Tibial nerve (tissue), 4 donors: ENCODE measurements around the gene KCNH2. TPM values are rescaled to one million over a fixed set of nuclear protein-coding genes. Genes with fewer than 3 reads are reported as not detected.

Experiments used
- DNase-seq, 2 donors: peaks; one replicate each; pipeline ENCODE4 v3.0.0-alpha.2; 2019; ENCODE audit warnings: low spot score in 2 of 2
- H3K27ac ChIP-seq, 4 donors: fragments of 200-600 bp; sonication (generic) in 3 of 4; one replicate each; pipeline ENCODE4 v1.5.1; 2017 to 2019; ENCODE audit warnings: mild to moderate bottlenecking in 1 of 4
- H3K27me3 ChIP-seq, 2 donors: fragments of 200-600 bp; sonication (generic) in 1 of 2; one replicate each; pipeline versions ENCODE4 v1.5.1 to v1.6.0; 2017 to 2019
- H3K36me3 ChIP-seq, 3 donors: fragments of 200-600 bp; sonication (generic); one replicate each; pipeline ENCODE4 v1.5.1; 2018 to 2019
- H3K4me1 ChIP-seq, 4 donors: fragments of 200-600 bp; sonication (generic) in 3 of 4; one replicate each; pipeline ENCODE4 v1.5.1; 2017 to 2019
- H3K4me3 ChIP-seq, 4 donors: fragments of 200-600 bp; sonication (generic) in 3 of 4; one replicate each; pipeline ENCODE4 v1.5.1; 2017 to 2019; ENCODE audit warnings: mild to moderate bottlenecking in 1 of 4, moderate library complexity in 1 of 4
- H3K9me3 ChIP-seq, 4 donors: fragments of 200-600 bp; sonication (generic) in 3 of 4; one replicate each; pipeline ENCODE4 v1.5.1; 2017 to 2019
- EP300 ChIP-seq, 2 donors: sonication (generic); formaldehyde crosslinking; IDR thresholded peaks; one replicate each; pipeline ENCODE4 v1.6.1; 2017; ENCODE audit warnings: antibody characterized with exemption in 2 of 2, mild to moderate bottlenecking in 1 of 2
- POLR2A ChIP-seq, 2 donors: fragments of 450-650 bp; IDR thresholded peaks; one replicate each; pipeline ENCODE4 v1.6.1; 2017; ENCODE audit warnings: antibody characterized with exemption in 2 of 2, mild to moderate bottlenecking in 2 of 2, moderate library complexity in 2 of 2
- WGBS, 2 donors: methylation state at CpG; one replicate each; pipeline ENCODE4 v1.1.5; 2018; 5-methylcytosine and 5-hydroxymethylcytosine counted together
- total RNA-seq, 4 donors: library from RNA; depleted of rRNA; stranded (reverse); fragments of >200 nt; gene quantifications; one replicate each; pipeline ENCODE4 v1.1.0, GENCODE V29; 2016
- TF ChIP-seq, protein P1 (sequence below), 5 experiments: fragments of 200-600 bp in 3 of 5; fragments of 450-650 bp in 2 of 5; sonication (generic) in 3 of 5; IDR thresholded peaks; one replicate each; pipeline ENCODE4 v1.5.1; 2016 to 2019; ENCODE audit warnings: antibody characterized with exemption in 5 of 5, mild to moderate bottlenecking in 3 of 5, moderate library complexity in 2 of 5

The KCNH2 gene
- total RNA-seq, 4 donors from 2014 or later, result 1.5 to 9.0 (median 2.4) TPM

GRCh38 chr7:150908173-150908572, 69.9 kb downstream of the KCNH2 start:
- no peaks in the 10 kb centered on the region for H3K9me3 ChIP-seq
- no peak overlapping the region for H3K27ac ChIP-seq
- 77 to 82% methylated on average over 2 of the region's 2 CpGs for WGBS, 2 donors
- H3K4me1 ChIP-seq, result peaks cover 0 to 11% (median 8%) of the 10 kb centered on the region in 4 donors
- no peaks in the 10 kb centered on the region for H3K36me3 ChIP-seq
- TF ChIP-seq EP300 (IDR thresholded peaks at IDR 0.05), result no peak
- TF ChIP-seq, protein P1, sequence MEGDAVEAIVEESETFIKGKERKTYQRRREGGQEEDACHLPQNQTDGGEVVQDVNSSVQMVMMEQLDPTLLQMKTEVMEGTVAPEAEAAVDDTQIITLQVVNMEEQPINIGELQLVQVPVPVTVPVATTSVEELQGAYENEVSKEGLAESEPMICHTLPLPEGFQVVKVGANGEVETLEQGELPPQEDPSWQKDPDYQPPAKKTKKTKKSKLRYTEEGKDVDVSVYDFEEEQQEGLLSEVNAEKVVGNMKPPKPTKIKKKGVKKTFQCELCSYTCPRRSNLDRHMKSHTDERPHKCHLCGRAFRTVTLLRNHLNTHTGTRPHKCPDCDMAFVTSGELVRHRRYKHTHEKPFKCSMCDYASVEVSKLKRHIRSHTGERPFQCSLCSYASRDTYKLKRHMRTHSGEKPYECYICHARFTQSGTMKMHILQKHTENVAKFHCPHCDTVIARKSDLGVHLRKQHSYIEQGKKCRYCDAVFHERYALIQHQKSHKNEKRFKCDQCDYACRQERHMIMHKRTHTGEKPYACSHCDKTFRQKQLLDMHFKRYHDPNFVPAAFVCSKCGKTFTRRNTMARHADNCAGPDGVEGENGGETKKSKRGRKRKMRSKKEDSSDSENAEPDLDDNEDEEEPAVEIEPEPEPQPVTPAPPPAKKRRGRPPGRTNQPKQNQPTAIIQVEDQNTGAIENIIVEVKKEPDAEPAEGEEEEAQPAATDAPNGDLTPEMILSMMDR (IDR thresholded peaks at IDR 0.05), result no peak
- no peak for TF ChIP-seq POLR2A (IDR thresholded peaks at IDR 0.05)
- H3K4me3 ChIP-seq, result no peak overlapping the region
- H3K27me3 ChIP-seq, result peaks cover 0 to 5% of the 10 kb centered on the region in 2 donors
- DNase-seq, result no peak

DNA sequence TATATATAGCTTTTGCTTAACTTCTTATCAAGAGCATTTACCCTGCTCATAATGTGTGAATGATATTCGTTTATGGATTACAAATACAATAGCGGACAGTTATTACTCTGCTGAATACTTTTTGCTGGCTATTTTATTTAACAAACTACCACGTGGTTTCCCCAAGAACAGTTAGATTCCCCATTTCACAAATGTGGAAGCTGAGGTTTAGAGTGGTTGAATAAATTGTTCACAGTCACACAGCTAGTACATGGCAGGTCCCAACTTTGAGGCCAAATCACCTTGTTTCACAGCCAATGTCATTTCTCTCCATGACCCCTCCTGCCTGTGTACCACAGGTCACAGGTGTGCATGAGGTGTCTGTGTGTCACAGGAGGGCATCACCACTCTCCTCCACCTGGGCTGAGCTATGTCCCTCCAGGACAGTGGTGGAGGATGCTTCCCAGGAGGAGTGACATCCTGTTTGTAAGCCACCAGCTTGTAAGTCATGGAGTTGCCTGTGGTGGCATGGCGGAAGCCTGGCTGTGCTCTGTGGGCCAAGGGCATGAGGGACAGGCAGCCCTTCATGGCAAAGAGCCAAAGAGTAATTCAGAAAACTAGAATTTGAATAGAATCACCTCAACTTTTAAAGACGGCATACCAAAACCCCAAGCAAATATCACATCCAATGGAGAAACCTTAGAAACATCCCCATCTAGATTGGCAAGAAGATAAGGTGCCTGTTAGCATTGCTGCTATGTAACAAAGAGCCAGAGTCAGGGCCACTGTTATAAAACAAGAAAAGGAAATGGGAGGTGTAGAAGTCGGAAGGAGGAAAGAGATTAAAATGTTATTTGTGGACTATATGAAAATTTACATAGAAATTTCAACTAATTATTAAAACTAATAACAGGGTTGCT, 73.9 kb downstream of the KCNH2 start:
- no peaks in the 10 kb centered on the region for H3K36me3 ChIP-seq
- H3K27me3 ChIP-seq, result peaks cover 0 to 5% of the 10 kb centered on the region in 2 donors
- TF ChIP-seq, protein P1 (IDR thresholded peaks at IDR 0.05), result no peak
- TF ChIP-seq EP300 (IDR thresholded peaks at IDR 0.05), result no peak
- TF ChIP-seq POLR2A (IDR thresholded peaks at IDR 0.05), result no peak
- no peak for DNase-seq
- peak overlapping the region in 2 of 4 donors; percentile 60 to 61 for H3K27ac ChIP-seq
- H3K9me3 ChIP-seq, result no peaks in the 10 kb centered on the region
- 60 to 62% methylated on average over 6 of the region's 6 CpGs for WGBS, 2 donors
- peaks cover 0 to 29% (median 8%) of the 10 kb centered on the region in 4 donors for H3K4me1 ChIP-seq
- no peak overlapping the region for H3K4me3 ChIP-seq

GRCh38 chr7:150903606-150904005, 74.5 kb downstream of the KCNH2 start:
- Histone ChIP-seq H3K9me3 (no peaks in the 10 kb centered on the region), H3K4me1 (peaks cover 0 to 31% (median 8%) of the 10 kb centered on the region in 4 donors), H3K4me3 (no peak overlapping the region), H3K36me3 (no peaks in the 10 kb centered on the region), H3K27ac (peak overlapping the region in 3 of 4 donors; percentile 44 to 75 (median 61)), H3K27me3 (no peaks in the 10 kb centered on the region)
- no peak for DNase-seq
- no peak for TF ChIP-seq POLR2A (IDR thresholded peaks at IDR 0.05)
- peak in 1 of 2 donors; percentile 48 for TF ChIP-seq EP300 (IDR thresholded peaks at IDR 0.05)
- WGBS, 2 donors, result 49% methylated on average over 12 of the region's 12 CpGs

DNA sequence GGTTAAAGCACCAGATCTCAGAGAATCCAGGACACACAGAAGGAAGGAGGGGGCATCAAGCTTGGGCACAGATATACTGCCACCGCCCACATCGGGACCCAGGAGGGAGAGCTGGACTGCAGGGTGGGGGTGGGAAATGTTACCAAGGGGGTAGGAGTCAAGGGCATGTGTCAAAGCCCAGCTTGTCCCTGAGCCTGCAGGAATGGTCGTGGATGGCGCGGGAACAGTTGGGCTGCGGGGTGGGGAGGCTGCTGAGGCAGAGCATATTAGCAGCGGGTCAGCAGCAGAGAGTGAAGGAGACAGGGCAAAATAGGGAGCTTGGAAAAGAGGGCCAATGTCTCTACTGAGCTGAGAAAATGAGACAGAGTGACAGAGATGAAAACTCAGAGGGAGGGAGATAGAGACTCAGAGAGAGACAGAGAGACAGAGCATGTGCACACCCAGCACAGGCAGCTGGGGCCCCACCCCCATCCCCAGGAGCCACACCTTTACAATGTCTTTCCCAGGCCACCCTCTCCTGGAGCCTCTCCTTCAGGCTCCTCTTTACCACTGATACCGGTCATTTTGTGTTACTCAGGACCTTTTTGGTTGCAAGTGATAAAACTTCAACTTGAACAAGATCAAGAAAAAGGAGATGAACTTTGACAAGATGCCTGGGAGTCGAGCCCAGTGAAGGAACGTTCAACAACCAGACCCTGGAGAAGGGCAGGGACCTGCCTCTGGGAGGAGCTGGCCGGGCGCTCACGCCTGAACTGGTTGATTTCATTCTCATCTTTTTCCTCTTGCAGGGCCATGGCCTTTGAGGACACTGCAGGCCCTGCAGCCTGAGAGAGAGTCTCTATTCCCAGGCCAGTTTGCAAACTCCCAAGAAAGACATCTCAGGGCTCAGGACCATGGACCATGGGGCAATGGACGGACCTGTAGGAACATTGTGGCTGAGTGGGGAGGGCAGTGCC, 75.8 kb downstream of the KCNH2 start:
- peak overlapping the region in 3 of 4 donors; percentile 17 to 25 (median 23) for H3K27ac ChIP-seq
- H3K4me3 ChIP-seq, result no peak overlapping the region
- WGBS, 2 donors, result 66 to 68% methylated on average over 14 of the region's 14 CpGs
- no peak for DNase-seq
- H3K36me3 ChIP-seq, result no peaks in the 10 kb centered on the region
- no peaks in the 10 kb centered on the region for H3K27me3 ChIP-seq
- peaks cover 0 to 38% (median 8%) of the 10 kb centered on the region in 4 donors for H3K4me1 ChIP-seq
- TF ChIP-seq EP300 (IDR thresholded peaks at IDR 0.05) (no peak), POLR2A (IDR thresholded peaks at IDR 0.05) (no peak)
- TF ChIP-seq, protein P1 (IDR thresholded peaks at IDR 0.05), result no peak
- H3K9me3 ChIP-seq, result no peaks in the 10 kb centered on the region
